GM10847 (cell line): Measurements from ENCODE around the gene NETO2.

Experiments
- POLR2A ChIP-seq: IDR thresholded peaks from 2 replicates; pipeline ENCODE4 v1.6.1; 2011; ENCODE audit not compliant: insufficient read length; ENCODE audit errors: extremely low read depth

NETO2 gene

GRCh38 chr16:47037746-47038458, 105.8 kb downstream of the NETO2 start:
- peak; percentile 18 for TF ChIP-seq POLR2A

GRCh38 chr16:47037396-47037745, 106.4 kb downstream of the NETO2 start:
- no peak for TF ChIP-seq POLR2A

GRCh38 chr16:47036201-47036600, 107.5 kb downstream of the NETO2 start:
- no peak for TF ChIP-seq POLR2A

GRCh38 chr16:47035436-47035835, 108.3 kb downstream of the NETO2 start:
- no peak for TF ChIP-seq POLR2A

GRCh38 chr16:47034455-47034854, 109.3 kb downstream of the NETO2 start:
- no peak for TF ChIP-seq POLR2A

- no peak for TF ChIP-seq POLR2A
Observed at GRCh38 chr16:47033176-47033575, 110.6 kb downstream of the NETO2 start.

- no peak for TF ChIP-seq POLR2A
Observed at GRCh38 chr16:47029724-47030123, 114.0 kb downstream of the NETO2 start.

- TF ChIP-seq POLR2A = no peak
Observed at GRCh38 chr16:47028767-47029377, 114.9 kb downstream of the NETO2 start.
